NCI-H1417 (cell line): Measurements from ENCODE around the gene DFFA.
A peak's percentile ranks its signal among the peaks of the same experiment; 100 is the strongest.

Experiments used
- DNase-seq, 3 experiments: peaks; one replicate each; lab custom pipeline; 2025; lab: John Stamatoyannopoulos, UW

Gene DFFA, protein sequence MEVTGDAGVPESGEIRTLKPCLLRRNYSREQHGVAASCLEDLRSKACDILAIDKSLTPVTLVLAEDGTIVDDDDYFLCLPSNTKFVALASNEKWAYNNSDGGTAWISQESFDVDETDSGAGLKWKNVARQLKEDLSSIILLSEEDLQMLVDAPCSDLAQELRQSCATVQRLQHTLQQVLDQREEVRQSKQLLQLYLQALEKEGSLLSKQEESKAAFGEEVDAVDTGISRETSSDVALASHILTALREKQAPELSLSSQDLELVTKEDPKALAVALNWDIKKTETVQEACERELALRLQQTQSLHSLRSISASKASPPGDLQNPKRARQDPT

DNA sequence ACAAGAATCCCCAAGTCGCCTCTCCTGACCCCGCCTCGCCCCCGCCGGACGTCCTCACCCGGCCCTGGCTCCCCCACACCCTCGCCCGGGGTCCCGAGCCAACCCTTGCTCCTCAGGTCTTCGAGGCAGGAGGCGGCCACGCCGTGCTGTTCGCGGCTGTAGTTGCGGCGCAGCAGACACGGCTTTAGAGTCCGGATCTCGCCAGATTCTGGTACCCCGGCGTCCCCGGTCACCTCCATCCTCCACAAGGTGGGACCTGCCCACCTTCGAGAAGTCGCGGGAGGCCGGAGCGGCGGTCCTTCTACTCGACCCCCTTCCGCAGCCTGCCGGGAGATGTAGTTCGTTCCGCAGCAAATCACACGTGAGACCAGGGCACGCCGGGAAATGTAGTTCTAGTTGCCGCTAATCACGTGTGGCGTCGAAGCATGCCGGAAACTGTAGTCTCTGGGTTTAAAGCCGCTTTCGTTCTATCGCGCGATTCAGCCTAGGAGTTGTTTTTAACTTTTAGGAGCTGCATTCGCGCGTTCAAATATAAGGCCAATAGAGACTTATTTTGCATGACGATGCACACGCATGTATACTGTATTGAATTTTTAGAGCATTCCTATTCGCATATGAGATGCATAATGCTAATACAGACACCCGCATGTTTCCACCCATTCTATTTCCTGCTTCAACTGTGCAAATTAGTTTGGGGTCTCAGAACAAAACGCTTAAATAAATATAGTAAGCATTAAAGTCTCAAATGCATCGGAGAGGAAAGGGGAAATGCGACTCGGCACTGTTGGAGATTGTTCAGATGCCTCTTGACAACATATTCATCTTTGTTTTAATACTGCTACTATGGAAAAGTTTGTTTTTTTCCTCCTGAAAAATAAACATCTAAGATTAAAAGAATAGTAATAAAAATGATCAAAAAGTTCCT, at the start of gene DFFA:
DFFA (minus strand) TSS at position 310 of the 925 bp plus-strand sequence; CDS start at position 239, 71 bp downstream.
- DNase-seq: peak; percentile 89 to 95 (median 94)

DNA sequence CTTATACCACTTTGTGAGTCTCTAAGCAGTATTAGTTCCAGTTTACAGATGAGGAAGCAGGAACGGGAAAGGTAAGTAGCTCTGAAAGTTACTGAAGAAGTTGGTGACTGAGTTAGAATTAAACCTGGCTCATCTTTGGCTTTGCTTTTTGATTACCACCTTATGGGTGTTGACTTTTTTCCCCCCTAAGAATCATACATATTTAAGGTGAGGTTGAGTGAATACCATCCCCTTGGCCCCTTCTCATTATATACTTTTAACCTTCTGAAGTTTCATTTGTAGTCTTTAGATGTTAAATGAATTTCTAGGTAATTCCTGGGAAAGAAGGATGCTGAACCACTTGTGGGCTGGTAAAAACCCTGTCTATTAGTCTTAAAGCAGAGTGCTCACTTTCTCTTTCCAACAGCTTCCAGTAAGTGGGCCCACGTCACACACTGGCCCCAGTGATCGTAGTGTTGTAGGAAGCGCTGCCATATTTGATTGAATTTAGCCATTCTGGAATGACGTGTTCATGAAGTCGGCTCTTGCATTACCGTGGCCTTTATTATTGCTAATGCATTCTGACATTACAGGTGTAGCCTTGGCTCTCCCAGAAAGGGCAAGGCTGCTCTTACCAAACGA, 49.3 kb upstream of the DFFA start:
- DNase-seq: no peak

DNA sequence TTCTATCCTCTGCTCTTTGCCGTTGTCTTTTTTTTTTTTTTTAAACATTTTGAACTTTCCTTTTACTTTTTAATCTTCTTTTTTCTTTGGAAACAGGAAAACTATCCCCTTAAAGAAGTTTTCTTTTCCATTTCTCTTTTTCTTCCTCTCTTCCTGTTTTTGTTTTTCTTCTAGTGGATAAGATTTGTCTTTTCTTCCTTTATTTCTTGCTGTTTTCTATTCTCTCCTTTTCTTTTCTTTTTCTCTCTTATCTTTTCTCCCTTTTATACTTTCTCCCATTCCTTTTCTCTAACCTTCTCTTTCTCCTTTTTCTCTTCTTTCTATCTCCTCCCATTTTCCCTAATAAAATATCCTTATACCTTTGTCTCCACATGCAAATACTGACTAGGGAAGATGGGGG, 48.6 kb upstream of the DFFA start:
- DNase-seq: no peak

DNA sequence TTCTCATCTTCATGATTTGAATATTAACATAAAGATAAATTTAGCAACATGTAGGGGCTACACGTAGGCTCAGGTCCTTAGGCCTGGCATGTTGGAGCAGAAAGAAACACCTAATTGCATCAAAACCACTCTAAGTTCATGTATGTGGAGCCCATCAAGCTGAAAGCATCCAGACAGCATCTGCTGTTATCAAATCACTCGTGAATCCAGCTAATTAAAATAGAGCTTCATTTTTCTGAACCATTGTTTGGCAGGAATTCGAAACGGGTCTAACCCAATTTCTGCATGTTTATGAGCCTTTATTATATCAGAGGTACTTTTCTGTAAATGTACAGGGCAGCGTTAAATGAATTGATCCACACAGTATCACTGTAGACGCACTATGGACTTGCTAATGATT, 48.2 kb upstream of the DFFA start:
- DNase-seq: no peak

DNA sequence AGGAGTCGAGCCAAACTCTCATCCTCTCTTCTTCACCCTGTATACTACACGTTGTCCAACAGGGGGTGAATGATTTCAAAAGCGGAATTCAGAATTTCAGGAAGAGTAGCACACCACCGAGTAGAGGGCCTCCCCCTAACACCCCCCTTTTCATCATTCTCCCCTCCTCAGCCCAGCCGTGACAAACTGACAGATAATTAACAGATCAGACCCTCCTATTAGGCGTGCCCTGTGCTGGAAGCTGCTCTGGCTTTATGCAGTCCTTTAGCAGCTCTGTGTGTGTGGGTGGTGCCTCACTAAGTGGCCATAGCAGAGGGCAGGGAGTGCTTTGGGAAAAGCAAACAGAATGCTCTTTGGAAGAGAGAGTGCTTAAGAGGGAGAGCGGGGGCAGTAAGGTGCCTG, 46.7 kb upstream of the DFFA start:
- peak; percentile 79 to 94 (median 86) for DNase-seq

DNA sequence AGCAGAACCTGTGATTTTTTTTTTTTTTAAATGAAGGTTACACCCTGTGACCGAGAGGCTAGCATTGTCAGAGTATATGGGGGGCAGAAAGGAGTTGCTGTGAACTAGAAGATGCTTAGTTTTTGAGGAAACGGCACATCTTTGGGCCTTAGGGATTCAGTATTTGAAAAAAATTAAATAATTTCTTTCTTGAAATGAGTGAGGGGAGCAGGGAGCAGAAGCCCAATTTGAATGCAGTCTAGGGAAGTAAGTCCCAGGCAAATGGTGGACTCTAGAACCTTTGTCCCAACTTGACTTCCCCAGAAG, 45.3 kb upstream of the DFFA start:
- DNase-seq: no peak

DNA sequence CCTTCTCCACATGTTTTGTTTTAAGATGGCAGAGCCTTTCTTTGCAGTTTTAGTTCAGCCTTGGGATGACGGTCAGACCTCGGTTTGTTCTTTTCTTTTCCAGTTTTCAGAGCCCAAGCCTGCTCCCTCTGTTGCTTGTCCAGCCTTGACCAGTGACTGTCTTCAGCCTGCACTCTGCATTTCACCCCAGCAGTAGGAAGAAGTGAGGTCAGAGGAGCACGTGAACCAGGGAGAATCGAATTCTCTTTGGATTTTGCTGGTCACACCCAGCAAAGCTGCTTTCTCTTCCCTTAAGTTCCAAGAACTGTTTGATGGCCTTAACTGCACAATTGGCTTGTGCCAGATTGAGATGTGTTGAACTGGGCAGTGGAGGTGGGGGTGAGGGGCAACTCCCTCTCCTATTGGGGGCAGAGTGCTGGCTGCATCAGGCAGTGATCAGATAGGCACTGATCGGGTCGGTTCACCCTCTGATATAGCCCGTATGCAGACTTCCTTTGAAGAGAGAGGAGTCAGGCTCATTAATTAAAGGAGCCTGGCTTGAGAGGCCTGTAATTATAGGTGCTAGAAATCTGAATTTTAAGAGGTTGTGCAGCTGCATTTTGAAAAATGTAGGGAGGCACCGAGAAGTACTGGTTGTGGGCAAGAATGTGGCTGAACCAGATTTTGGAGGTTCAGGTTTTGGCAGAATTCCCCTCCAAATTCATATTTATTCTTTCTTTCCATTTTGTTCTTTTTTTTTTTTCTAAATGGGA, 44.8 kb upstream of the DFFA start:
- DNase-seq: peak in 2 of 3 experiments; percentile 62 to 87

DNA sequence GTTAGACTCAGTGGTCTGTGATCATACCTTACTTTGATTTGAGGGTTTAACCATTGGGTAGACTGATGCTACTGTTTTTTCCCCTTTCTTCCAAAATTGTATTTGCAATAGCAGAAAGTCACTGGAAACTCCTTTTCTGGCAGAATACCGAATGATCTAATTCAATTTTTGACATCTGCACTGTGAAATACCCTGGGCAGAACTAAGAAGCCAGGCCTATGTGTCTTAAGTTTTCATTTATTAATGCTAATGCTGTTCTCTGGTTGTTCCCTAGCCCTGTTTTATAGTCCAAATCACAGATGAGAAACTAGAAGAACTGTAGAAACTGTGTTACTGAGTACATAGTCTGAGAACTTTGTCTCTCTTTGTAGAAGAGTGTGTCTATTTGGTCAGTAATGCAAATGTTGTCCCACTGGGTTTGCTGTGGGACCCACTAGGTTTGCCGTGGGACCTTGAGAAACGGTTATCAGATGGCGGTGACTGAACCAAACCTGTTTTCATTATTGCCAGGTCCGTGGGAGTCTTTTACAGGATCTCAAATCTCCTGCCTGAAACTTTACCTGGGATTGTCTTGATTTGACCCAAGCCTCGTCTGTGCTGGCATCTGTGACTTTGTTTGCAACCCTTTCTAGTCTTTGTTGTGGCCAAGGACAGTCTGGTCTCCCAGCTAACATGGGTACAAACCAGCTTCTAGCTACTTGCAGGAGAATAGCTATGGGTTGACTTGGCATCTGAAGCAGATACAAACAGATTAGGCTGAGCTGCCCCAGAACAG, 43.8 kb upstream of the DFFA start:
- no peak for DNase-seq

DNA sequence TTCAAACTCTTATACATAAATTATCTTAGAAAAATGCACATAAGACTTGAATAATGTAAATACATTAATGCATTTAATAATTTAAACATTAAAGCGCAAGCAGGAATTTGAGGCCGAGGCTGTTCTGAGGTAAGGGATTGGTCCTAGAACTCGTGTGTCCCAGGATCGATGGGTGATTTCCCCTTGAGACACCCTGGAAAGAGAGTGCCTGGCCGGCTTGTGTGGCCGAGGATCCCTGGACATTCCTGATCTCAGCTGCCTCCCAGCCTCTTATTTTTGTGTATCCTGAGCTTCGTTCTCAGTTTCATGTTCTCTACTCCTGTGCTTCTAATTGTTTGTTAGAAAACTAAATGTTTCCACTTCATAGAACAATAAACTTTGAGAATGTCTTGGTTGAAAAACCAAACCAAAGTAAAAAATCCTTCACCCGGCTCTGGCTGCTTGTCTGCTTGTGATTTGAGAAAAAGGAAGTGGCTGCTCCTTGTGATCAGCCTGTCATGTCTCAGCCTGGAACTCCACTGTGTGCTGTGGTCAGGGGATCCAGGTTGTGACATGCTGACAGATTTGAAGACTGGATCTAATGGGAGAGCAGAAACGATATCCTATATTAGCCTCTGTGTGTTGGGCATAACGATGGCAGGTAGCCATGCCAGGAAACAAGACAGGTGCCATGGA, 43.1 kb upstream of the DFFA start:
- DNase-seq: peak in 1 of 3 experiments; percentile 6

DNA sequence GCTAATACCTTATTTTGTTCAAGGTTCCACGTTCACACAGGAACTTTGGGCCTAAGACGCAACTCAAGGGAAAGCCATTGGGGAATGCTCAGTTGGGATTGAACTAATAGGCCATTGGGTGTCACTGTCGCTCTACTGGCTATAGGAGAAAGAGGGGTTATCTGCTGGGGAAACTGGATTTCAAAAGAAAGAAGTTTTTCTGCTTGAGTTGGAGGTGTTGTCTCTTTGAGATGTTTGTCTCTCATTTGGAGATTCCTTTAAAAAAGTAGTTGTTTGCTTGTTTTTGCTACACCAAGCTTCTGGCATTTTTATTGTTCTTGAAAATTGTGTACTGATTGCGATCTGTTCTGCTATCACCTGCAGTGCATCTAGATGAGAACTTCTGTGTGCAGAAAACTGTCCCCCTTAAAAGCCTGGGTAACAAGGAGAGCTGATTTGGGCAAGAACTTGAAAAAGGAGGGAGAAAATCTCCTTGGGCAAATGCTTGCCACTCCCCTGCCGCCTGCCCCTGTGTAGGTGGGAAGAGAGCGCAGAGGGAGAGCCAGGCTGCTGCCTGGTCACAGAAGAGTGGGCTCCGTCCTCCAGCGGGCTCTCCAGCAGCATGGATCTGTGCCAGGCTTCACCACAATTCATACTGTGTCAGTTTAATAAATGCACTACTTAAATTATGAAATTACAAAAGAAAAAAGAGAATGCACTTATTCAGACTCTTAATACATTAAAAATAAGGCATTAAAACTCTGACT, 42.3 kb upstream of the DFFA start:
- DNase-seq: peak; percentile 65 to 88 (median 79)

DNA sequence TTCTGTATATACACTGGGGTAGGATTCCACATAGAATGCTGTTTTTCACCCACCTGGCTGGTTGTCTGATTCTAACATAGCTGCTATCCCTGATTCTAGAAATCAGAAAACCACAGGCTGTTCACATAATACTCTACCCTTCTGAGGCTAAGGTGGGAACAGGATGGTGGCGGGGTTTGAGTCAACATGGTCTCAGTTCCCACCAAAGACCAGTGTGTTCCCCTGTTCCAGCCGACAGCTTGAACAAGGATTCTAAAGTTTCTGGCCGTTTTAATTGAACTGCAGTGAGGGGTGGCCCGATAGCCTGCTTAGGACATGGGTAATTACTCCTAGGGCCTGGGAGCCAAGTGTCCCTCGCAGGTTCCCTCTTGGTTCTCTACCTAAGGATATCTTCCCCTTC, 40.9 kb upstream of the DFFA start:
- DNase-seq: no peak

DNA sequence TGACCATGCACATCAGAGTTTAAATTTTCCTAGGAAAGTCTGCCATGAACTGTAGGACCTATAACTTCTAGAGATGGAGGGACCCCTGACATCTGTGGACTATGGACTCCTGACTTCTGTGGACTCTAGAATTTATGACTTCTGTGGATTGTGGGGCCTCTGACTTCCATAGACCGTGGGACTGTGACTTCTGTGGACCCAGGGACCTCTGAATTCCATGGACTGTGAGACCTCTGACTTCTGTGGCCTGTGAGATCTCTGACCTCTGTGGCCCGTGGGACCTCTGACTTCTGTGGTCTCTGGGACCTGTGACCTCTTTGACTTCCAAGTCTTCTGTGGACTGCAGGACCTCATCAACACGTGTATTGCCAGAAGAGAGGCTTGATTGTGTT, 39.2 kb upstream of the DFFA start:
- DNase-seq: no peak

DNA sequence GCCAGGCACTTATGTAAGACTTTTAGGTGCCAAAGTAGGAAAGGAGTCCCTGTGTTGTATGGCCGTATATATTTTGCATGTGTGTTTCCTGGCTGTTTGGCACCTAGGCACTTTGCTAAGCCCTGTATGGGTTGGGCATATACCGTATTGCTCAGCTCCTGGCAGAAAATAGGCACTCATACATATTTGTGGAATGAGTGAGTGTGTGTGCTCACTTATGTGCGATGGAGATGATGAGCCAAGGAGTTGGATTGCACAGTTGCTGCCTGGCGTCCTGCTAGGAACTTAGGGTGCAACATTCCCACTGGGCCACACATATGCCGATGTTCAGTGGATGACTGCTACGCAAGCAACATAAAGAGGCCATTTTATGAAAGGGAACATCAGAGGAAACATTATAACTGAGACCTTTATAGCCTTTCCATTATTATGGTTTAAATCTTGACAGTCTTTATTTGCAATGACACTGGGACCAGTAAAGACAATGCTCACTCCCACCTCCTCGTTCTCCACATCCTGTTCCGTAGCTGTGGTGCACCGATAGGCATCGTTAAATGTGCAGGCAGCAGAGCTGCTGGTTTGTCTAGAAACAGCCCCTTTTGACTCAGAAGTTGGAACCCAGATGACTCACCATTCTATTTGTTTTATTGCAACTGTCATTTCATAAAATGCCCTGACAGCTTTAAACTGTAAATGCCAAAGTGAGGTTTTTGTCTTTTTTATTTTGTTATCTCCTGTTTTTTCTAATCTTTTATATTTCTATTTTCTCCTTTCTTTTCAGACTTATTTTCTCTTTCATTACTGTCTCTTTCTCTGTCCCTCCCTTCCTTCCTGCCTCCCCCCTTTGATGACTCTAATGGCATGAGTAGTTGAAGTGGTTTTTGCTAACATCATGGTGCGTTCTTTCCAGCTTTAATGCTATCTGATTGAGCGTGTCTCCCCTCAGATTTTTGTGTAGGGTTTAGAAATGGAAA, 38.5 kb upstream of the DFFA start:
- peak in 2 of 3 experiments; percentile 21 to 33 for DNase-seq

DNA sequence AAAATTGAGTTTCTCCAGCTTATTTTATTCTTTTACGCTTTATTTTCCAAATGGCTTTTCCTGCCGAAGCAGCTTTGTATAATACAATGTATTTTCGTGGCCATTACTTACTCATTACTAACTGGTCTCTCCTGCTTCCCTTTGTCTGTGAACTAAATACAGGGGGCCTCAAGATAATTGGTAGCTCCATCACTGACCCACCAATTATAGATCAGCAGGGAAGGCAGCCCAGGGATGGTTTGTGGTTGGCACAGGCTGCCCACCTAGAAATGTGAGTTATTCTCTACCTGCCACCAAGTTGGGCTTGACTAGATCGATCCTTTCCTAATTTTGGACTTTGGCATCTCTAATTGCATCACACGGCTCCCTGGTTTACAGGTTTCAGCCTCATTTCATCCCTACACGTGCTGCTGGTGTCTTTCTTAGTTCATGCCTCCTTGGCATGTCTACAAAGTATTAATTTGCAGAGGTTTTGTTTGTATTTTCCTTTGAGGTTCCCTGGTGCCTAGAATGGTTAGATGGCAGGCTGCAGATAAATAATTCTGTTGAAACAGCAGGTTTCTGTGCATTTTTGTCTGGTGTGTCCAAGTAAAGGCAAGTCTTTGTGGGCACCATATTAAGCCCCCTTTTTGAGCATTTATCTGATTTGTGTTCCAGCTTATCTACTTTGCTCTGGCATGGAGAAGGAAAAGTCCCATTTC, 37.6 kb upstream of the DFFA start:
- peak in 2 of 3 experiments; percentile 58 to 90 for DNase-seq

DNA sequence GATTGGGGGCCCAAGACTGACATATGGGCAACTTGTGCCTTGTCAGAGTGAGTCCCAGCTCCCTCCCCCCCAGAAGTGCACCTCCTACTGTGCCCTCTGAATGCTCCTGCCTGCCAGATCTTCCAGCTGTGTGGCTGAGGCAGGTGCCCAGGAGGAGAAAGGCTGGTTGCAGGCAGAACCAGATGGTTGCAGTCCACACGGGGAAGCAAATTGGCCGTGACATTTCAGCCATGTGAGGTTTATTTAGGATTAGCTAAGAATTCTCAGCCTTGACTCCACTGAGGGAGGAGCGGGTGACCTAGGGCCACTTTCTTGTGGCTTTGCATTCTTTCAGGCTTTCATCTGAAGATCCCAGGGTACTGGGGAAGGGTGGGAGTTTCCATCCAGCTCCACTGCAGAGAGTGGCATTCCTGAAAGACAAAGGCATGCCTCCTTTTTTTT, 36.2 kb upstream of the DFFA start:
- peak; percentile 49 to 83 (median 76) for DNase-seq

DNA sequence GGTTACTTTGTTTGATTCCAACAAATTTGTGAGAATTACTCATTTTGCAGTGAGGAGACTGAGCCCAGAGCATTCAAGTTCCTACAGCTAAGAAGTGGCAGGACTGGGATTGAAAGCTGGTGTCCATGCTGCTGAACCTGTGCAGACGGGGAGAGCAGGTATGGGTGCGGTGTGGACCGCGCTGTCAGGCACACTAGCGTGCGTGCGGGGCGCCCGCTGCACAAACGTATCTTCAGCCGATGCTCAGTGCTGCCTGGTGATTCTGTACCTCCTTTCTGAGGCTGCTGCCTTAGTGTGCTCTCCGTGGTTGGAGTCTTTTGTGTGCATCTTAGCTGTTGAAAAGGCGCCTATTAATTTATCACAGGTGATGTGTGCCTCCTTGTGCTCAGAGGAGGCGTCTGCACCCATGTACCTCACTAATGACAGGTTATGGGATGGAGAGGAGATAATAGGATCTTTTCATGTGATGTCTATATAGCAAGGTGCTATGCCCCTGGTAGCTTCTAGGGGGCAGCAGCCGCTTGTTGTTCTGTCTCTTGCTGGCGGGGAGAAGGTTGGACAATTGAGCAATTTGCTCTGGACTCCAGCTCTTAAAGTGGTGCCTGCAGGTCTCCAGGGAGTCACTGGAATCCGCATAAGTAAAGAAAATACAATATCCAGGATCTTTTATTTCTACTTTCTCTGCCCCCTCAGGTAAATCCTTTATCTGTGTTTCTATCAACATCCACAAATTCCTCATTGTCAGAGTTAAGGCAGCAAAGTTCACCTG, 35.0 kb upstream of the DFFA start:
- DNase-seq: peak; percentile 74 to 96 (median 79)

DNA sequence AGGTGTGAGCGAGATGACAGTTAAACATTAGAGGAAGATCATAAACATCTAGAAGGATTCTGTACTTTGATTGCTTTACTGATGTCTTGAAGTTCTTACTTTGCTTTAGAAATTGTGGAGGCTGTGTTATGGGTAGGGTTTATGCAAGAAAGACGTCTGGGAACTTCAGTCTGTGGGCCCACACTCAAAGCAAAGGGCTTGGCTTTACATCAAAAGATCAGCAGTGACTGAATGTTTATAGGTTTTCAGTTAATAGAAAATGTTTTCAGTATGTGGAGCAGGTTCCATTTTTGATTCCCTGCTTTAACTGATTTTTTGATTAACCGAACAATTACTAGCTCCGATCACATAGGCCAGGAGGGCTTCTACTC, 34.3 kb upstream of the DFFA start:
- peak in 1 of 3 experiments; percentile 24 for DNase-seq
